ENCODE measurements around the gene NACC2.

DNA sequence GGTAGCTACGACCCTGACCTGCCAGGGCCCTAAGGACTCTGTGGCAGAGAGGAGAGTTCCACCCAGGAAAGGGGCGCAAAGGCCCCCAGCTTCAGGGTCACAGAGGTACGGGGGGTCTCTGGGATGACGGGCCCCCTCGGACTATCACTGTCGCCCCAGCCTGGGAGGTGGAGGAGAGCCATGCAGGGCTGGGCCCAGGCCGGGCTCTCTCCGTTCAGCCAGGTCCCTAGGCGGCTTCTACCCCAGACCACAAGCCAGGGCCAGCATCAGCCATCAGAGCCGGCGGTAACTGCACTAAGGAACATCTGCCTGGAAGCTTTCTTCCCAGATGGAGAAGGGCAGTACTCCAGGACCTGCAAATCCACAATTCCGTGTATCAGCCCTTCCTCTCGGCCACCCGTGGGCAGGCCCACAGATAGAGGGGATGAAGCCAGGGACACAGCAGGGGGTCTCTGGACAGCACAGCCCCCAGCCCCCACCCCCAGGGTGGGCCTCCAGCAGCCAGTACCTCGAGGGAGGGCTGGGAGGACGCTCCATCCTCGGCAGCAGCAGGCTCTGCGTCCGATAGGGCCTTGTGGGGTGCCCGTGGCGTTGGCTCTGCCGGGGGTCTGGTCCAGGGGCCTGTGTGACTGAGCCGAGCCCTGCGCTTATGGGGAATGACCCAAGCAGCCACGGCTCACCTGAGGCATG lies 38.4 kb downstream of the NACC2 start:
- TF ChIP-seq, protein P1, sequence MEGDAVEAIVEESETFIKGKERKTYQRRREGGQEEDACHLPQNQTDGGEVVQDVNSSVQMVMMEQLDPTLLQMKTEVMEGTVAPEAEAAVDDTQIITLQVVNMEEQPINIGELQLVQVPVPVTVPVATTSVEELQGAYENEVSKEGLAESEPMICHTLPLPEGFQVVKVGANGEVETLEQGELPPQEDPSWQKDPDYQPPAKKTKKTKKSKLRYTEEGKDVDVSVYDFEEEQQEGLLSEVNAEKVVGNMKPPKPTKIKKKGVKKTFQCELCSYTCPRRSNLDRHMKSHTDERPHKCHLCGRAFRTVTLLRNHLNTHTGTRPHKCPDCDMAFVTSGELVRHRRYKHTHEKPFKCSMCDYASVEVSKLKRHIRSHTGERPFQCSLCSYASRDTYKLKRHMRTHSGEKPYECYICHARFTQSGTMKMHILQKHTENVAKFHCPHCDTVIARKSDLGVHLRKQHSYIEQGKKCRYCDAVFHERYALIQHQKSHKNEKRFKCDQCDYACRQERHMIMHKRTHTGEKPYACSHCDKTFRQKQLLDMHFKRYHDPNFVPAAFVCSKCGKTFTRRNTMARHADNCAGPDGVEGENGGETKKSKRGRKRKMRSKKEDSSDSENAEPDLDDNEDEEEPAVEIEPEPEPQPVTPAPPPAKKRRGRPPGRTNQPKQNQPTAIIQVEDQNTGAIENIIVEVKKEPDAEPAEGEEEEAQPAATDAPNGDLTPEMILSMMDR (IDR thresholded peaks at IDR 0.05), result no peak
- TF ChIP-seq POLR2AphosphoS5 (IDR thresholded peaks at IDR 0.05) (no peak), POLR2A (IDR thresholded peaks at IDR 0.05) (no peak)
